Measurements from ENCODE around the gene PAFAH1B1.
A peak's percentile ranks its signal among the peaks of the same experiment; 100 is the strongest.

The PAFAH1B1 gene

DNA sequence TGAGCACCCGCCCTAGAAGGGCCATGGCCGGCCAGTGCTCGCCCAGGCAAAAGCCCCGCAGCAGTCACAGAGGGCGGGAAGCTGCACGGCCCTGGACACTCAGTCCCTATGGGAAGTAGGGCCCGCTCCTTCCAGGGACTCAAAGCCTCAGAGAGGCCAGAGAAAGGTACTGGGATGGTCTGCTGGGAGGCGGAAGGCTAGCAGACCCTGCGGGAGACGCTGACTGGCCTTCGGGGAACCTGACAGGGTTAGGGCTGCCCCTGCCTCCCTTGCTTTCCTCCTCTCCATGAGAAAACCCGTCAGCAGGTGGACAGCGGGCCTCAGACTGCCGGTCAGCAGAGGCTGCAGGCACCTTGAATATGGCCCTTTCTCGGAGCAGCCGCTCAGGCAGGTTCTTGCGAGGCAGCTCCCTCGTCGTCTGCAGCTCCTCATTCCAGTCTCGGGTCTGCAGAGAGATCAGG, 106.6 kb downstream of the PAFAH1B1 start:
- H3K27ac ChIP-seq: no peak overlapping the region
- H3K4me3 ChIP-seq: no peak overlapping the region
- DNase-seq (ENCODE audit: low spot score): no peak
- TF ChIP-seq, protein P1, sequence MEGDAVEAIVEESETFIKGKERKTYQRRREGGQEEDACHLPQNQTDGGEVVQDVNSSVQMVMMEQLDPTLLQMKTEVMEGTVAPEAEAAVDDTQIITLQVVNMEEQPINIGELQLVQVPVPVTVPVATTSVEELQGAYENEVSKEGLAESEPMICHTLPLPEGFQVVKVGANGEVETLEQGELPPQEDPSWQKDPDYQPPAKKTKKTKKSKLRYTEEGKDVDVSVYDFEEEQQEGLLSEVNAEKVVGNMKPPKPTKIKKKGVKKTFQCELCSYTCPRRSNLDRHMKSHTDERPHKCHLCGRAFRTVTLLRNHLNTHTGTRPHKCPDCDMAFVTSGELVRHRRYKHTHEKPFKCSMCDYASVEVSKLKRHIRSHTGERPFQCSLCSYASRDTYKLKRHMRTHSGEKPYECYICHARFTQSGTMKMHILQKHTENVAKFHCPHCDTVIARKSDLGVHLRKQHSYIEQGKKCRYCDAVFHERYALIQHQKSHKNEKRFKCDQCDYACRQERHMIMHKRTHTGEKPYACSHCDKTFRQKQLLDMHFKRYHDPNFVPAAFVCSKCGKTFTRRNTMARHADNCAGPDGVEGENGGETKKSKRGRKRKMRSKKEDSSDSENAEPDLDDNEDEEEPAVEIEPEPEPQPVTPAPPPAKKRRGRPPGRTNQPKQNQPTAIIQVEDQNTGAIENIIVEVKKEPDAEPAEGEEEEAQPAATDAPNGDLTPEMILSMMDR (IDR thresholded peaks at IDR 0.05): no peak

DNA sequence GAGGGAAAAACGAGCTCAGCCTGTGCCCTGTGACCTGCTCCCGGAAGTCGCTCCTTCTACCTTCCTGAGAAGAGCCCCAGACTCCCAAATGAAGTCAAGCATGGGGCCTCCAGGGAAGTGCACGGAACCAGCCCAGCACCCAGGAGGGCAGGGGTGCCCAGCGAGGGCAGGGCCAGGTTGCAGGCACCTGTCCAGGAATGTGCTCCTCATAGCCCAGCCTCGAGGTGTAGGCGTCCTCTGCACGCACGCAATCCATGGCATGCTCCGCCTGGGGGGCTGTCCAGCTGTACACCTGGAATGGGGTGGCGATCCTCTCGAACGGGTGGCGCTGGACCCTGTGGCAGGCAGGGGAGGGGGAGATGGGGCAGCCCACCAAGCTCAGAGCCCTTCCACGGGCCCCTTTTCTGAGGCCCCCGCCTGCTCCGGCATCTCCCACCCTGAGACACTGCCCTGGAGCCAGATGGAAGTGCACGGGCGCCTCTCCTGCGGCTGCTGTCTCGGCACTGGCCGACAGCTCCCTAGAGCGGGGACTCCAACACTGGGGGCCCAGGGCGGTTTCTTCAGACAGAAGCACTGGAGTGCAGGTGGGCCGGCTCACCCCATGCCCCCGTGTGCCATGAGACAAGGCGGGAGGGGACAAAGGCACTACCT, 107.2 kb downstream of the PAFAH1B1 start:
- H3K4me3 ChIP-seq: no peak overlapping the region
- no peak overlapping the region for H3K27ac ChIP-seq
- DNase-seq (ENCODE audit: low spot score): peak; percentile 54
- TF ChIP-seq, protein P1 (IDR thresholded peaks at IDR 0.05): no peak

DNA sequence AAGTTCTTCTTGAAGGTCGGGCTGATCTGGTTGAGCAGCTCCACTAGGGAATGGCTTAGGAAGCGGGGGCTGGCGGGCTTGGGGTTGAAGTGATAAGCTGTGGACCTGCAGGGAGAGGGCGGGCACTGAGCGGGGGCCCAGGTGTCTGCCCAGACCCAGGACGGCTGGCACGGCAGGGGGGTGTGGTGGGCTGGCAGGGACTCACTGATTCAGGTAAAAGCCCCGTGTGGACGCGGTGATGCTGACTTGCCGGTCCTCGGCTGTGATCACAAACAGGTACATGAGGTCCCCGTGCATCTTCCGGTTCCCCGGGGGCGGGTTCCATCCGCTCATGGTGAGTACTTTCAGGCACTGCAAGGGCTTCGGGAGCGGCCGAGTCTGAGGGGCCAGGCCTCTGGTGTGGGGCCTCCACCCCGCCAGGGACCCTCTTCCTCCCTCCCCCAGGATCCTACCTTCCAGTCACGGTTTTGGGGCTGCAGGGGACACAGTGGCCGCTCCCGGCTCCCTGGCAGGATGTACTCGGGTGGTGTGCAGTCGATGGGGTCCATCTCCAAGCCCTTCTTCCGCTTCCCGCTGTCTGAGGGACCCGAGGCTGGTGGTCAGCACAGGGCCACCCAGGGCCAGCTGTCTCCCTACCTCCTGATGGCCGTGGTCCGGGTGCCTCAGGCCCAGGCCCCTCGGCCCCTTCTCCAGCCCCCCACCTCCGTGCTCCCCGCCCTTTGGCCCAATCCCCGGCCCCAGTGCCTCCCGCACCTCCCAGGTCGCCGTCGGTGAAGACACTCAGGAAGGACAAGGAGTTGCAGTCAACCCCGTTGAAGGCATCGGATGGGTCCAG, 107.9 kb downstream of the PAFAH1B1 start:
- Histone ChIP-seq H3K27ac (no peak overlapping the region), H3K4me3 (no peak overlapping the region)
- DNase-seq (ENCODE audit: low spot score): peak; percentile 67
- TF ChIP-seq, protein P1 (IDR thresholded peaks at IDR 0.05): no peak

DNA sequence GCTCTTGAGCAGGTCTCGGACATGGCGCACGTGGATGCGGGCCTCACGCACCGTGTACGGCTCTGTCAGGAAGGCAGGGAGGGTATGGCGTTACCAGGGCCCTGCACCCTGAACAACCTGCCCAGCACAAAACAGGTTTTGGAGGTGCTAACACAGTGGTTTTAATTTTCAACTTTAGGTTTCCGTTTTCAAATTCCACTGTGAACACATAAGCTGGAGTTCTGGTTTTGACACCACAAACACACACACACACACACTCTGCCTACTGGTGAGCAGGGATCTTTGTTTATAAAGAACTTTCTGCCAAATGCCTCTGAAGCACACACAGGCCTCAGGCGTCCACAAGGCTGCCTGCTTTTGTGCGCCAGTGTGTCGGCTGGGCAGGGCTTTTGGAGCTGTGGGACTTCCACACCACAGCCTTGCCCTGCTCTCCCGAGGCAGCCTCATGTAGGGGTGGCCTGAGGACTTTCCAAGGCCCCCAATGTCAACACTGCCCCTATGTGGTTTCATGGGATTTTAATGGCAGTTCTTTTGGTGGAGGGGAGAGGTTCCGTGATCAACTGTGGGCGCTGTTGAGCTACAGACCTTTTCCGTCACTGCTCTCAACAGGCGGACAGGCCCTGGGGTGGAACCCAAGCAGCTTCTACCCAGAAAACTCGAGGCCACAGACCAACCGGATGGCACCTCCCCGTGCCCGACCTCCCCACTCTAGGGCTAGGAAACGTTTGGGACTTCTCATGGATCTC, 108.7 kb downstream of the PAFAH1B1 start:
- DNase-seq (ENCODE audit: low spot score): peak; percentile 68
- Histone ChIP-seq H3K4me3 (no peak overlapping the region), H3K27ac (no peak overlapping the region)
- TF ChIP-seq, protein P1 (IDR thresholded peaks at IDR 0.05): no peak

DNA sequence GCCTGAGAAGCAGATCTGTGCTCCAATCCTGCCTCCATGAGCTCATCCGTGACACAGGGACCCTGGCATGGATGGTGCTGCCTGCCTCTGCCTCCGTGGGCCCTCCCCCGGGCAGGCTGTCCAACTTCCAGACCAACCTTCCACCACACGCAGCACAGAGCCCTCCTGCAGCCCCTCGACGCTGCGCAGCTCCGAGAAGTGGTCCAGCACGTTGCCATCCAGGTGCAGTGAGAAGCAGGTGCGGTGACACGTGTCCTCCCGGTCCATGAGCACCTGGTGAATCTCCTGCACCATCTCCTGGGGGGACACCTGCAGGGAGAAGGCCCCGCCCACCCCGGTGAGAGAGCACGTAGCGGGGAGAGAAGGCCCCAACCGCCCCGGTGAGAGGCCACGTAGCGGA, 109.7 kb downstream of the PAFAH1B1 start:
- no peak for DNase-seq (ENCODE audit: low spot score)
- no peak overlapping the region for H3K27ac ChIP-seq
- TF ChIP-seq, protein P1 (IDR thresholded peaks at IDR 0.05): no peak
- no peak overlapping the region for H3K4me3 ChIP-seq

DNA sequence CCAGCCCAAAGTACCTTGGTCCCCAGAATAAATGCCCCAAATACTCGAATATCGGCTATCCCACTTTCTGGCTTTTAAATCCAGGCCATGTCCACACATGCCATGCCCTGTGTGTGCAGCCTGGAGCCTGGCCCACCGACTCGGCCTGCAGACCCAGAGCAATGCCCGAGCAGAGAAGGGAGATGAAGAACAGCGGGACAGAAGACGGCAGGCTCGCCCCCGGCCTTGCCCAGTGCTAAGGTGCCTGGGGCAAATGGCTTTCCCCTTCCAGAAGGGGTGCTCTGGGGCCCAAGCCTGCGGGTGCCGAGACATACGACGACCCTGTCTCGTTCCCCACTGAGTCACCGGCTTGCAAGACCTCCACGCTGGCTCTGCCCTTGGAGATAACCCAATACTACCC, 110.2 kb downstream of the PAFAH1B1 start:
- DNase-seq (ENCODE audit: low spot score): peak; percentile 65
- Histone ChIP-seq H3K27ac (no peak overlapping the region), H3K4me3 (no peak overlapping the region)
- TF ChIP-seq, protein P1 (IDR thresholded peaks at IDR 0.05): no peak
